Lower lobe of right lung (tissue), 2 donors: ENCODE measurements around the gene RASGRP3. TPM values are rescaled to one million over a fixed set of nuclear protein-coding genes. Genes with fewer than 3 reads are reported as not detected.

Source experiments
- ATAC-seq, 2 donors: fragments of 200-7000 bp; cut with Tn5 transposase; one replicate each; pipeline ENCODE4 v1.9.1; 2020 to 2022; ENCODE audit warnings: mild to moderate bottlenecking in 2 of 2, moderate library complexity in 2 of 2
- DNase-seq: peaks from one replicate; pipeline ENCODE4 v3.0.0-alpha.2; 2020
- H3K27ac ChIP-seq: fragments of 200-600 bp; one replicate; pipeline ENCODE4 v1.8.0; 2022
- H3K27me3 ChIP-seq: fragments of 200-600 bp; one replicate; pipeline ENCODE4 v1.8.0; 2022; ENCODE audit warnings: low read depth
- H3K36me3 ChIP-seq: fragments of 200-600 bp; one replicate; pipeline ENCODE4 v1.8.0; 2022; ENCODE audit warnings: mild to moderate bottlenecking
- H3K4me1 ChIP-seq: fragments of 200-600 bp; one replicate; pipeline ENCODE4 v1.8.0; 2022
- H3K4me3 ChIP-seq: fragments of 200-600 bp; one replicate; pipeline ENCODE4 v1.8.0; 2022; ENCODE audit warnings: mild to moderate bottlenecking
- H3K9me3 ChIP-seq: fragments of 200-600 bp; one replicate; pipeline ENCODE4 v1.8.0; 2022
- intact Hi-C: fragments of 100-400 bp; cut with DNase I; formaldehyde crosslinking; loops from one replicate; pipeline ENCODE4 v1.11.0; 2022
- total RNA-seq: library from RNA; stranded (reverse); fragmentation: NEBNext Ultra II Directional; extraction: Animal tissue kit (Norgen Biotek cat#: 25700); gene quantifications from one replicate; pipeline ENCODE4 v1.2.1, GENCODE V29; 2021
- TF ChIP-seq, protein P1 (sequence below): fragments of 200-600 bp; IDR thresholded peaks from one replicate; pipeline ENCODE4 v1.8.0; 2022; ENCODE audit warnings: antibody characterized with exemption, mild to moderate bottlenecking
- donor health status: DM: no; HTN: yes; CAD: no; lungs with severe emphysema.

RASGRP3 gene
- total RNA-seq, 1 donor from 2014 or later: 13.7 TPM

DNA sequence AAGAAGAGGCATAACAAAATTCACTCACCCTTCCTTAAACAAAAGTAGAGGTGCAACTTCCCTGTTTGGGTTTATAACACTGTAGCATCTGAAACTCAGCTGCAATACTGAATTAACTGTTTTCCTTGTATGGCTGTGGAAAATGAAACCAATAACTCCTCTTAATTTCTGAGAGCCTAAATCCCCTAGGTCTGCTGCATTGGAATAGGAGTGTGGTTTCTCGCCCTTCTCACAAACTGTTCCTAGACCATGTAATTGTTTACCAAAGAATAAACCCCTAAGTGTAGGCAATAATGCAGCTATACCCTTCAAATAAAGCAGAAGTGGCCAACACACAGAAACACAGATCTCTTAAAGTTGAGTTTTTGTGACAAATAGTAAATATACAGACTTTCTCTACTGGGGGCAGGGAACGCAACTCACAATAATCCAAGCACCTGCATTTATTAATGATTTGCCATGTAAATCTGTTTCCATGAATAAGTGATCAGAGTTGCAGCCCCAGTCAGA, 52.0 kb downstream of the RASGRP3 start:
- Histone ChIP-seq H3K4me3 (no peak overlapping the region), H3K27ac (no peak overlapping the region), H3K4me1 (no peaks in the 10 kb centered on the region), H3K36me3 (no peaks in the 10 kb centered on the region), H3K9me3 (no peaks in the 10 kb centered on the region), H3K27me3 (no peaks in the 10 kb centered on the region)
- ATAC-seq: no peak
- intact Hi-C loops: no loop called here
- DNase-seq: no peak
- TF ChIP-seq, protein P1, sequence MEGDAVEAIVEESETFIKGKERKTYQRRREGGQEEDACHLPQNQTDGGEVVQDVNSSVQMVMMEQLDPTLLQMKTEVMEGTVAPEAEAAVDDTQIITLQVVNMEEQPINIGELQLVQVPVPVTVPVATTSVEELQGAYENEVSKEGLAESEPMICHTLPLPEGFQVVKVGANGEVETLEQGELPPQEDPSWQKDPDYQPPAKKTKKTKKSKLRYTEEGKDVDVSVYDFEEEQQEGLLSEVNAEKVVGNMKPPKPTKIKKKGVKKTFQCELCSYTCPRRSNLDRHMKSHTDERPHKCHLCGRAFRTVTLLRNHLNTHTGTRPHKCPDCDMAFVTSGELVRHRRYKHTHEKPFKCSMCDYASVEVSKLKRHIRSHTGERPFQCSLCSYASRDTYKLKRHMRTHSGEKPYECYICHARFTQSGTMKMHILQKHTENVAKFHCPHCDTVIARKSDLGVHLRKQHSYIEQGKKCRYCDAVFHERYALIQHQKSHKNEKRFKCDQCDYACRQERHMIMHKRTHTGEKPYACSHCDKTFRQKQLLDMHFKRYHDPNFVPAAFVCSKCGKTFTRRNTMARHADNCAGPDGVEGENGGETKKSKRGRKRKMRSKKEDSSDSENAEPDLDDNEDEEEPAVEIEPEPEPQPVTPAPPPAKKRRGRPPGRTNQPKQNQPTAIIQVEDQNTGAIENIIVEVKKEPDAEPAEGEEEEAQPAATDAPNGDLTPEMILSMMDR: no peak

DNA sequence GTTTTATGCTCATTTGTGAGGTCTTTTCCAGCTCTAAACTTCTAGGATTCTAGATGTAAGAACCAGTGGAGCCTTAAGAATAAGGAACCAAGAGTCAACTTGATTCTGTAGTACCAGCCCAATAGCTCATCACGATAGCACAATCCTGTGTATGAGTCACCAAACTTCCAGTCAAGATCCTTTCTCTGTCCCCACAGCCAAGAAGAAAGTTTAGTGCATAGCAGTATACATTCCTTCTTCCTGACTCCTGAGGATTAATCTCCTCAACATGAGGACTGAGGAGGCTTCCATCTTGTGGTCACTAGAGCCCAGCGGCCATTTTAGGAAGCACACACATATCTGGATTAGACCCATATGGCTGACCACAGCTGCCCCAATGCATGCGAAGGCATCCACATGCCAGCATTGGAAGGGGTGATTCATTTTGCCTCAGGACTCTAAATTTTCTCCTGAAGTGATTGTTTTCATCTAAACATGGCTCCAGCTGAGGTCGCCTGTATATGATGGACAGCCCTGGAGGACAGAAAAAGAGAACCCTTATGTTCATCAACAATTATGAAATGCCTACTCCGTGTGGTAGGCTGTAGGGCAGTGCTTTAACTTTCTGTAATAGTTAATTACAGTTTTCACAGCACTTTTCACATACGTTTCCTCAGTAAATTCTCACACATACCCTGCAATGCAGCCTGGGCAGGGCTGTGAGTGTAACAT, 53.5 kb downstream of the RASGRP3 start:
- Histone ChIP-seq H3K9me3 (no peaks in the 10 kb centered on the region), H3K27me3 (no peaks in the 10 kb centered on the region), H3K4me3 (no peak overlapping the region), H3K36me3 (no peaks in the 10 kb centered on the region), H3K4me1 (no peaks in the 10 kb centered on the region), H3K27ac (no peak overlapping the region)
- TF ChIP-seq, protein P1: no peak
- ATAC-seq (no peak), DNase-seq (no peak)
- intact Hi-C loops: no loop called here

DNA sequence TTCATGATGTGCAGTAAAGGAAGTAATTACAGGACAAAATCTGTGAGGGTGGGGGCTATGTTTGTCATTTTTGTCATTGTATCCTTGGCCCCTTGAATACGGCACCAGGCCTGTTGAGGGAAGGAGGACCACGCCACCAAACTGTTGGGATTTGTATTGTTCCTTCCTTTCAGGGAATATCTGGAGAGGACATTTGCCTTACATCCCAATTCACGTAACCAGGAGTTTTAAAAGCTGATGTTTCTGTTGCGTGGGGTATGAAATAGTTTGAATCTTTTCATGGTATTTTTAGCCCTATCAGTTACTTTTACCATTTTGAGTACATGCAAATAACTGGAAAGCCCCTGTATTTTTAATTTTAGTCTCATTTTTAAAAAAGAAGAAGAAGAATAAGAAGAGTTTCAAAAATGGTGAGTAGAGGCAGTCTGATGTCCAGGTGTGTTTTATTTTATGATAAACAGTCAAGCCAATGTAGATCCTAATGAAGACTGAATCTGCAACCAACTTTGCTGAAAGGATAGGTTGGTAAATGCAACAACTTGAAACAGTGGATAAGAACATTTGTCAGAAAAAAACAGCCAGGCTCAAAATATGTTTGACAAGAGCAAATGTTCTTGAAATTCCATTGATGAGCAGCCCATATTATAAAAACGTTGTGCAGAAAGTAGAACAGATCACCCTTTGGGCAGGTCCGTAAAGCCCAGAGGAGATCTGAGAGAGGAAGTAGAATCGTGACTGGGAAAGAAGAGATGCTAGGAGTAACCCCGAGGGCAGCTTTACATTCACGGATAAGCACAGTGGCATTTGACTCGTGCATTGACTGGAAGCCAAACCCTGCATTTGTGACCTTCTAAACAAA, 54.5 kb downstream of the RASGRP3 start:
- no peaks in the 10 kb centered on the region for H3K36me3 ChIP-seq
- no peak overlapping the region for H3K27ac ChIP-seq
- intact Hi-C loops: no loop called here
- TF ChIP-seq, protein P1: no peak
- H3K4me3 ChIP-seq: no peak overlapping the region
- no peaks in the 10 kb centered on the region for H3K9me3 ChIP-seq
- ATAC-seq (no peak), DNase-seq (no peak)
- H3K4me1 ChIP-seq: no peaks in the 10 kb centered on the region
- H3K27me3 ChIP-seq: no peaks in the 10 kb centered on the region

GRCh38 chr2:33531549-33532059, 55.2 kb downstream of the RASGRP3 start:
- H3K4me1 ChIP-seq: no peaks in the 10 kb centered on the region
- DNase-seq (no peak), ATAC-seq (no peak)
- no peaks in the 10 kb centered on the region for H3K36me3 ChIP-seq
- no peak overlapping the region for H3K27ac ChIP-seq
- TF ChIP-seq, protein P1: no peak
- intact Hi-C loops: no loop called here
- no peaks in the 10 kb centered on the region for H3K9me3 ChIP-seq
- no peak overlapping the region for H3K4me3 ChIP-seq
- no peaks in the 10 kb centered on the region for H3K27me3 ChIP-seq

GRCh38 chr2:33532146-33532545, 55.7 kb downstream of the RASGRP3 start:
- ATAC-seq (no peak), DNase-seq (no peak)
- Histone ChIP-seq H3K27me3 (no peaks in the 10 kb centered on the region), H3K4me1 (no peaks in the 10 kb centered on the region), H3K36me3 (no peaks in the 10 kb centered on the region), H3K4me3 (no peak overlapping the region), H3K27ac (no peak overlapping the region), H3K9me3 (no peaks in the 10 kb centered on the region)
- intact Hi-C loops: no loop called here
- TF ChIP-seq, protein P1: no peak
